PFSK-1 (cell line): Measurements from ENCODE around the gene TTN.

Experiments
- POLR2AphosphoS5 ChIP-seq: IDR thresholded peaks from 2 replicates; pipeline ENCODE4 v1.6.1; 2012; ENCODE audit warnings: low read depth, mild to moderate bottlenecking, control low read depth, low read length, moderate library complexity
- SIN3A ChIP-seq: IDR thresholded peaks from 2 replicates; pipeline ENCODE4 v1.6.1; 2012; ENCODE audit warnings: mild to moderate bottlenecking, low read length, moderate library complexity, borderline replicate concordance; ENCODE audit not compliant: insufficient read depth

GRCh38 chr2:178676046-178676445, 131.2 kb downstream of the TTN start:
- no peak for TF ChIP-seq POLR2AphosphoS5
- no peak for TF ChIP-seq SIN3A
